GM13976 (cell line): ENCODE results near the gene ANKRD31.

Source experiments
- DNase-seq: peaks from one replicate; pipeline ENCODE4 v3.0.0; 2012; ENCODE audit warnings: low spot score
- in situ Hi-C: fragments of 300-500 bp; cut with MboI; formaldehyde crosslinking; loops from one replicate; pipeline ENCODE4 v1.12.0; 2022; ENCODE audit warnings: low sequenced_read_pairs, mixed read lengths, inconsistent platforms; ENCODE audit not compliant: unreplicated experiment
- TF ChIP-seq, protein P1 (sequence below): IDR thresholded peaks from 2 replicates; pipeline ENCODE4 v1.5.1; 2012; ENCODE audit warnings: borderline replicate concordance, mild to moderate bottlenecking; ENCODE audit not compliant: insufficient read depth; ENCODE audit errors: extremely low read depth, missing control alignments, control extremely low read depth

Gene ANKRD31

DNA sequence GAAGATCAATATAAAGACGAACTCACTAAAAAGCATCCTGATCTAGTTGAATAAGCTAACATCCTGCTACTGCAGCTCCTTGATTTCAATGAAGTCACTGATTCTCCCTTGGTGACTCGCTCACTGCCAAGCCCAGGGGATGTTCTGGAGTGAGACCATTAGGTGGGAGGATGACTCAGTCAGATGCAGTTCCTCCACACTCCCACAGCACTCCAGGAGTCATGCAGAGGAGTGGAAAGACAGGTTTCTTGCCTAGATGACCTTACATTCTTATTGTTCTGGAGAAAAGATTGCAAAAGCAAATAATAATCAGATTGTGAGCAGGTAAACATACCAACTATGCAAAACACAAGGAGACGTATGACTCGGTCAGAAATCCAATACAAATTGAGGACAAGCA lies 199.6 kb downstream of the ANKRD31 start:
- DNase-seq: no peak
- TF ChIP-seq, protein P1, sequence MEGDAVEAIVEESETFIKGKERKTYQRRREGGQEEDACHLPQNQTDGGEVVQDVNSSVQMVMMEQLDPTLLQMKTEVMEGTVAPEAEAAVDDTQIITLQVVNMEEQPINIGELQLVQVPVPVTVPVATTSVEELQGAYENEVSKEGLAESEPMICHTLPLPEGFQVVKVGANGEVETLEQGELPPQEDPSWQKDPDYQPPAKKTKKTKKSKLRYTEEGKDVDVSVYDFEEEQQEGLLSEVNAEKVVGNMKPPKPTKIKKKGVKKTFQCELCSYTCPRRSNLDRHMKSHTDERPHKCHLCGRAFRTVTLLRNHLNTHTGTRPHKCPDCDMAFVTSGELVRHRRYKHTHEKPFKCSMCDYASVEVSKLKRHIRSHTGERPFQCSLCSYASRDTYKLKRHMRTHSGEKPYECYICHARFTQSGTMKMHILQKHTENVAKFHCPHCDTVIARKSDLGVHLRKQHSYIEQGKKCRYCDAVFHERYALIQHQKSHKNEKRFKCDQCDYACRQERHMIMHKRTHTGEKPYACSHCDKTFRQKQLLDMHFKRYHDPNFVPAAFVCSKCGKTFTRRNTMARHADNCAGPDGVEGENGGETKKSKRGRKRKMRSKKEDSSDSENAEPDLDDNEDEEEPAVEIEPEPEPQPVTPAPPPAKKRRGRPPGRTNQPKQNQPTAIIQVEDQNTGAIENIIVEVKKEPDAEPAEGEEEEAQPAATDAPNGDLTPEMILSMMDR: no peak

DNA sequence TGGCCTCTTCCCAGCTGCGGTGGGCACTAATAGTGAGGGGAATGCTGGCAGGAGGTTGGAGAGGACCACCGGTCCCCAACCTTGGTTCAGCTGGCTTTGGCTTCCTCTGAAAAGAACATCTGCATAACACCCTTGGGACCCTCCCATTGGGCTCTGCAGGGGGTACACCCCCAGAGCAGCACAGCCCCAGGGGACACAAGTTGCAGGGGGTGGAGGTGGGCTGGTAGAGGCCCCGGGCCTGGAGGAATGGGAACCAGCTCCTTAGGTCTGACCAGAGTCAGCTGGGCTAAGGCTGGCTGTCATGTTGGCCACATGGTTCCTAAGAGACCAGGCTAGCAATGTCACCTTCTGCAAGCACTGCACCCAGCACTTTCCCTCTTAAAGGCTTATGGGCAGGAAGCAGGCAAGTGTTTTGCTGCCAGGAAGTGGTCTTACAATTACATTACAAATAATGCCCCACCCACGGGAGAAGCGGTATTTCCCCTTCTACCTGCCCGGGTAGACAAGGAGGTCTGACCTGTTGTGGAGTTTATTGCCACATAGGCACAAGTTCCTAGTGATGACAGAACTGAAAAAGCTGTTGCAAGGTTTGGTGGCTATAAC lies 202.4 kb downstream of the ANKRD31 start:
- in situ Hi-C loops: no loop called here
- TF ChIP-seq, protein P1: no peak

More for the DNA sequence above, 199.6 kb downstream of the ANKRD31 start:
- in situ Hi-C loops: no loop called here

DNA sequence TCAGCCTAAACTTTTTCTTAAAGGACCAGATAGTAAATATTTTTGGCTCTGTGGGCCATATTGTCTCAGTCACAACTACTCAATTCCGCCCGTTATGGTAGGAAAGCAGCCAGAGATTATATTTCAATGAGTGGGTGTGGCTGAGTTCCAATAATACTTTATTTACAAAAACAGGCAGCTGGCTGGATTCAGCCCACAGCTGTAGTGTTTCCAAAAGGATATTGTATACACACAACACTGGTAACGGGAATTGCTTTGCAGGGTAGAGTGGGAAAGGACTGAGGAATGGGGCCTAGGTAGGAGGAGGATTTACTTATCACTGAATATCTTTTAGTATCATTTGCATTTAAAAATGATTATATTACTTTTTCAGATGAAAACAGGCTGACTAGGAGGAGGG lies 205.3 kb downstream of the ANKRD31 start:
- no peak for DNase-seq
- TF ChIP-seq, protein P1: no peak
- in situ Hi-C loops: no loop called here

More for the DNA sequence above, 202.4 kb downstream of the ANKRD31 start:
- DNase-seq: no peak

DNA sequence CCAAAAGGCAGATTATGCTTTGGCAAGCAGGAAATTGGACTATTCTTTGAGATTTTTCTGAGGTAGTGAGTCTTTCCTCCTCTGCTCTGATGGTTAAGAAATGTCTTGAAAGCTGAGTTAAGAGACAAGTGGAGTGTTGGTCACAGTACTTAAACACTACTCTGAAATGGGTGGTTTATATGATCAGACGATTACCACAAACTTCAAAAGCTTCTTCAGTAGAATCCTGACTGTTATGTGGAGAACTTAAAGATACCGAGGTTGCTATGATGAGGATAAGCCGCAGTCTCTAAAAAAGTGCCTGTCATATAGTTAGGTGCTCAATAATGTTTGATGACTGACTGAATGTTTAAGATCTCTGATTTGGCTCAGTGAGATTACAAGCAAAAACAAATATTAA lies 208.6 kb downstream of the ANKRD31 start:
- no peak for DNase-seq
- TF ChIP-seq, protein P1: no peak
- in situ Hi-C loops: no loop called here

DNA sequence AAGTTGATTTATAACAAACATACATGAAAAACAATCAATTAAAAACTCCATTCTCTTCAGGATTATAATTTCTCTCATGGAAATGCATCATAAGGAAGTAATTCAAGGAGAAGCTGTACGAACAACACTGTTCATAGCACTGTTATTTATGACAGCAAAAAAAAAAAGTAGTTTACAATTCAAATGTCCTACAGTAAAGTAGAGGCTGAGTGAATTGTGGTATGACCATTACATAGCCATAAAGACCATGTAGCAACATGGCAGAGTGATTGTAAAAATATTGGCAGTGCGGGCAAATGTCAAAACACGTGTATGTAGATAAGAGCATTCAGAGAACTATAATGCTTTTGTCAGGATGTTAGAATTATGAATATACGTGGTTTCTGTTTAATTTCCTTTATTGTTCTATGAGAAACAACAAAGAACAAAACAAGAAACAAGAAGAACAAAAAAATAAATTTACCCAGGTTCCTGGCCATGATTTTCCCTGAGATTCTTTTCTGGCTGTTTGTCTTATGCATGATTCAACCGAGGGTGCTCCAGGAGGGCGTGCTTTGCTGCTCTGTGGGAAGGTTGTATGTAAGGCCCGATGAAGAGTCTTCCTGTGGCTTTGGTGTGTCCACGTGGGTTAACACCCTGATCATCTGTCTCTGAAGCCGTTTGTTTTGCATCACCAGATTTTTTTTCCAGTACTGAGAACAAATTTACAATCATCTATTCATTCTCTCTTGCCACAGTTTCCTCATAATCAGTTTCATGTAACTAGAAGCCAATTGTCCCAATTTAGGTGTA lies 213.1 kb downstream of the ANKRD31 start:
- DNase-seq: no peak
- TF ChIP-seq, protein P1: no peak
- in situ Hi-C loops: no loop called here

DNA sequence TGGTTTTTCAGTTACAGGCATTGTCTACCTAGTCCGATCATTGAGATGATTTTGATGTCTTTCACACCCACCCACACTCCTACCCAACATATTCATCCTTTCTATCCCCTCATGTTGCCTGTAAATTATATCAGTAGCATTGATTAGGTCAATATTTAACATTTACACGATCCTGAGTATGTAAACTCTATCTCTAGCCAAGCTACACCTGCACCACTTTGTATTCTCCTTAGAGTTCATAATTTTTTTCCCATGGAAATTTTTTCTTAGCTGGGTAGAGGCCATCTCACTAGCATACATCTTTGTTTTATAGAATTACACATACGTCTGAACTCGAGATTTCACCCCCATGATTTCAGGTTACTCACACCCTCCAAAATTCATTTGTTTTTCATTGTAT lies 214.9 kb downstream of the ANKRD31 start:
- TF ChIP-seq, protein P1: no peak
- in situ Hi-C loops: no loop called here
- DNase-seq: no peak

DNA sequence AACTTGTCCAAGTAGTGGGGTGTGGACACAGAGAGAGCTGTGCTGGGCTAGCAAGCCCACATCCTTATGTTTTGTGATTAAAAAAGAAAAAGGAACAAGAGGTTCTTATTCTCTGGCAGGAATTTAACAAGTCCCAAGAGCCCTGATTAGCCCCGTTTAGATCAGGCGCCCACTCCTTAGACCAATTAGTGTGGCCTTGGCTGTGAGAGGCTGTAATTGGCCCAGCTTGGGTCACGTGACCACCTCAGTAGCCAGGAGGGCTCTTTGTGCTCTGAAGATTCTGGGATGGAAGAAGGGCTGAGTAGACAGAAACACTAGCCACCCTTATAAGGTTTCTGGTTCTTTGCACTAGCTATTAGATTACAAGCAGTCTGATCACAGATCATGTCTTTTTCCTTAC lies 215.5 kb downstream of the ANKRD31 start:
- TF ChIP-seq, protein P1: no peak
- DNase-seq: no peak
- in situ Hi-C loops: no loop called here
